Ectodermal cell (in vitro differentiated cells): ENCODE results near the gene B4GALT5.

Source experiments
- H3K27ac ChIP-seq: 2 replicates; pipeline ENCODE4 v1.7.0; 2013; ENCODE audit warnings: mild to moderate bottlenecking, low read depth, low read length; ENCODE audit not compliant: insufficient read depth, poor library complexity, severe bottlenecking
- H3K27me3 ChIP-seq: 2 replicates; pipeline ENCODE4 v1.7.0; 2013; ENCODE audit warnings: mild to moderate bottlenecking, low read length; ENCODE audit not compliant: insufficient read depth, control insufficient read depth, poor library complexity, severe bottlenecking
- H3K36me3 ChIP-seq: one replicate; pipeline ENCODE4 v1.7.0; 2013; ENCODE audit warnings: low read length; ENCODE audit not compliant: control insufficient read depth, insufficient read depth
- H3K4me1 ChIP-seq: one replicate; pipeline ENCODE4 v1.7.0; 2013; ENCODE audit warnings: low read length; ENCODE audit not compliant: control insufficient read depth, insufficient read depth
- H3K4me3 ChIP-seq: 2 replicates; pipeline ENCODE4 v1.7.0; 2013; ENCODE audit warnings: low read depth, low read length, control low read depth; ENCODE audit not compliant: insufficient read depth
- H3K9me3 ChIP-seq: 2 replicates; pipeline ENCODE4 v1.7.0; 2013; ENCODE audit warnings: mild to moderate bottlenecking, low read length, moderate library complexity; ENCODE audit not compliant: control insufficient read depth
- WGBS, 2 experiments: methylation state at CpG; one replicate each; pipeline ENCODE4 v1.1.7; 2013; ENCODE audit warnings: missing lambda C conversion rate in 2 of 2; 5-methylcytosine and 5-hydroxymethylcytosine counted together

B4GALT5 gene

DNA sequence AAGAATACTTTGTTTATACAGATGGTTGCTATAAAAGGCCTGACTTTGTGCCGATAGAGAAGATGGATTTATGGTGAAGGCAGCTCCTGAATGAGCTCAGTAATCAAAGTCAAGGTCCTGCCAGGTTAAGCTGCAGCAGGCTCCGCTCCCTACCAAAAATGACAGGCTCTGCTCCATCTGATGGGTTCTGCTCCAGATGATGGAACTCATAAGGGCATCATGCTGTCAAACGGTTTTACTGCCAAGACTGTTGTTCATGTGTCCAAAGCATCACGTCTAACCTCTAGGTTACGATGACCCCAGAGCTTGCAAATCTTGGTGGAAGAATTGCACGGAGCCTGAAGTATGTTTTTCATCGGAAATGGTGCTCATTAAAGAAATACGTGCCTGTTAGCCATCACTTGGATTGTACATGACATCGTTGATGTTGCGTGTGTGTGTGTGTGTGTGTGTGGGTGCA is 126.5 kb downstream of the B4GALT5 start:
- Histone ChIP-seq H3K9me3 (no peaks in the 10 kb centered on the region), H3K27ac (no peak overlapping the region)

DNA sequence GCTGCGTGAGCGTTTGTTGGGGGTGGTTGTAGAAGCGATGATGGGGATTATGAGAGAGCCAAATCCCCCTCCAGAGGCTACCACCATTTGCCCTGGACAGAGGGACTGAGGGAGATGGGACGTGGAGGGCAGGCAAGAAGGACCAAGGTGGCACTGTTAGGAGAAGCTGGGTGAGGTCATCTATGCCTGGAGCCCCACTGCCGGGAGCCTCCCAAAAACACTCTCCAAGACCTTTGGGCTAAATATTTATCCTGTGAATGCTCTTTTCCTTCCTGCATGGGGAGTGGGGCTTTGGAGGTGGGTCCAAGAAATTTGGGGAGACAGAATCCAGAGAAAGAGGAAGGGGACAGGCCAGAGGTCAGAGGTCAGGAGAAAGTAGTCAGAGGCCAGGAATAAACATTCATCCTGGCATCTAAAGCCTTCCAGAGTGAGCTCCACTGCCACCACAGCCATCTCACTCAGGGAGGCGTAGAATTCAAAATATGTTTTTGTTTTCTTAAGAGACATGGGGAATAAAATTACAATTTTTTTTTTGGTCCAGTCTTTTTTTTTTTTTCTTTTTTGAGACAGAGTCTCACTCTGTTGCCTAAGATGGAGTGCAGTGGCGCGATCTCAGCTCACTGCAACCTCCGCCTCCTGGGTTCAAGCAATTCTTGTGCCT is 128.0 kb downstream of the B4GALT5 start:
- 91 to 93% methylated on average over 8 to 9 of the region's 9 CpGs for WGBS, 2 experiments
- H3K4me3 ChIP-seq, result no peak overlapping the region

More for the DNA sequence above, 126.5 kb downstream of the B4GALT5 start:
- Histone ChIP-seq H3K4me1 (no peaks in the 10 kb centered on the region), H3K4me3 (no peak overlapping the region), H3K27me3 (no peaks in the 10 kb centered on the region), H3K36me3 (no peaks in the 10 kb centered on the region)
- WGBS, 2 experiments, result 90 to 91% methylated on average over 10 of the region's 10 CpGs

DNA sequence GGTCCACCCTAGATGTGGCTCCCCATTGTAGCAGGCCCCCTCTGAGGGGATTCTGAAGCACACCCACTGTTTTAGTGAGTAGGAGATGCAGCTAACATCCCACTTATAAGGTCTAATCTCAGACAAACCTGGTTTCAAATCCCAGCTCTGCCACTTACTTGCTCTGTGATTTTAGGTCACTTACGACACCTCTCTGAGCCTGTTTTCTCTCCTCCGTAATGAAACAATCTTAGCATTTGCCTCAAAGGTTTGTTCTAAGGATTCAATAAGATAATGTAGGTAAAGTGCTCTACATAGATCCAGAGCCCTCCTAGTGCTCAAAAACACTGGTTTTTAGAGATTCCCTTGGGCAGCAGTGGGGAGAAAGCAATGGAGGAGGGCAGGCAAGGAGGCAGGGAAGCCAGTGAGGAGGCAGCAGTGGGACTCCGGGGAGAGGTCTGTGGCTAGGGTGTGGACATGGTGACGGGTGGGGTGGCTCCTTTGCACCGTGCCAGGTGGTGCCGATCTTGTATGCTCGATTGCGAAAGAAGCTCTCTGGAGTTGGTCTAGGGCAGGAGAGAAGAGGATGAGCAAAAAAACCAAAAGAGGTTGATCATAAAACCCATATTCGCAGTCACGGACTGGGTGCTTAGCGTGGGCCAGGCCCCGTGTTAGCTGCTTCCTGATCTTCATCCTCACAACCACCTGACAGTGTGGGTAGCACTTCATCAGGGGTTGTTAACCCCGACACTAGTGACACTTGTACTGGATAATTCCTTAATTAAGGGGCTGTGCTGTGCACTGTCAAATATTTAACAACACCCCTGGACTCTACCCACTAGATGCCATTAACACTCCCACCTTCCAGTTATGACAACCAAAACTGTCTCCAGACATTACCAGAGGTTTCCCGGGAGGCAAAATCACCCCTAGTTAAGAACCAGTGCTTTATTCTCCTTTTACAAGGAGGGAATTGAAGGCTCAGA is 129.0 kb downstream of the B4GALT5 start:
- Histone ChIP-seq H3K4me3 (no peak overlapping the region), H3K27ac (no peak overlapping the region), H3K27me3 (no peaks in the 10 kb centered on the region), H3K36me3 (no peaks in the 10 kb centered on the region), H3K9me3 (no peaks in the 10 kb centered on the region), H3K4me1 (peaks cover 9% of the 10 kb centered on the region)
- 96% methylated on average over 13 to 14 of the region's 14 CpGs for WGBS, 2 experiments

More for the DNA sequence above, 128.0 kb downstream of the B4GALT5 start:
- Histone ChIP-seq H3K9me3 (no peaks in the 10 kb centered on the region), H3K36me3 (no peaks in the 10 kb centered on the region), H3K4me1 (peaks cover under 1% of the 10 kb centered on the region), H3K27me3 (no peaks in the 10 kb centered on the region), H3K27ac (no peak overlapping the region)

DNA sequence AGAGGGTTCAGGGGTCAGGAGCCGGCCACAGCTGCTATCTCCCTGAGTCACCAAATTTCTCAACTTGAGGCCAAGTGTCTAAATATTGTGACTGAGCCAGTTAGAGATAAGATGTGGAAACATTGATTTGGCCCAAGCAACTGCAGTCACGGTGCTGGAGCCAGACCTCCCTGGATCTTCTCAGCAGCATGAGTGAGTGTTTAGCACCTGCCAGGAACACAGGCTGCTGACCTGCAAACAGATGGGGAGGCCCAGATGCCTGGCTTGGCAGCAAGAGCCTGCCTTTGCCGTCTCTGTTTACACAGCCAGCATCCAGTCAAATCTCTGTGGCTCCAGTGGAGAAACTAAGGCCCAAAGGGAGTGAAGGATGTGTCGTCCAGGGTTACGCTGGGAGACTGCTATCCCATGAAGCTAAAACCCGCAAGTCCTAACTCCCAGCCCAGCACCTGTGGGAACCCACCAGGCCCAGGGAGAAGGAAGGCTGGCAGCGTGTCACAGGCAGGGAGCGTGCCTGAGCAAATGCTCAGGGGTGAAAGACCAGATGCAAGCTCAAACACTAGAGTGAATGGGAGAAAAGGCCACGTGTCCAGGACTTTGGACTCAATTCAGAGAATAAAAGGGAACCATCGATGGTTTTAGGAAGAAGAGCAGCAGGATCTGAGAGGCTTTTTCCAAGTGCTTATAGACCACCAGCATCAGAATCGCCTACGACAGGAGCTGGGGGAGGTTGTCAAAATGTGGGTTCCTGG is 129.8 kb downstream of the B4GALT5 start:
- H3K9me3 ChIP-seq, result no peaks in the 10 kb centered on the region
- H3K36me3 ChIP-seq, result no peaks in the 10 kb centered on the region
- H3K27ac ChIP-seq, result no peak overlapping the region
- 87 to 88% methylated on average over 12 of the region's 12 CpGs for WGBS, 2 experiments
- H3K27me3 ChIP-seq, result no peaks in the 10 kb centered on the region
- H3K4me3 ChIP-seq, result no peak overlapping the region
- H3K4me1 ChIP-seq, result peaks cover 9% of the 10 kb centered on the region

DNA sequence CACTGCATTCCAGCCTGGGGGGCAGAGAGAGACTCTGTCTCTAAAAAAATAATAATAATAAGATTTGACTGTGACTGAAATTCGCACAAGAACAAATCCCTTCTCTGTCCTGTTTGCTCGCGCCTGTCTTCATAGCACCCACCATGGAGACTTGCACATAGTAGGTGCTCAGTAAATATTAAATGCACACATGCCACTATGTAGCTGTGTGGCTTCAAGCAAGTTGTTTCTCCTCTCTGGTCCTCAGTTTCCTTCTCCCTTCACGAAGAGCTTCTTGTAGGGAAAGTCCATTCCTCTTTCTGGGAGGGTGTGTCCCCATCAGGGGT is 130.4 kb downstream of the B4GALT5 start:
- peaks cover 9% of the 10 kb centered on the region for H3K4me1 ChIP-seq
- H3K36me3 ChIP-seq, result no peaks in the 10 kb centered on the region
- H3K9me3 ChIP-seq, result no peaks in the 10 kb centered on the region
- no peak overlapping the region for H3K4me3 ChIP-seq
- H3K27ac ChIP-seq, result no peak overlapping the region
- no peaks in the 10 kb centered on the region for H3K27me3 ChIP-seq
- 90 to 100% methylated on average over 4 of the region's 4 CpGs for WGBS, 2 experiments
